Measurements from ENCODE around the gene TNC.

- TF ChIP-seq POLR2A (IDR thresholded peaks at IDR 0.05) (no peak), CTCF (IDR thresholded peaks at IDR 0.05) (peak in 1 of 3 donors; percentile 60)
Observed at GRCh38 chr9:115013998-115014397, 104.0 kb downstream of the TNC start.

Measured in lower leg skin (tissue), 3 donors.